K562 (cell line): ENCODE results near the gene THUMPD1. TPM values are rescaled to one million over a fixed set of nuclear protein-coding genes. Genes with fewer than 3 reads are reported as not detected.

Experiments used
- ARID1B ChIP-seq: fragments of 450-650 bp; IDR thresholded peaks from 2 replicates; pipeline ENCODE4 v1.6.1; 2016; ENCODE audit warnings: antibody characterized with exemption, mild to moderate bottlenecking, inconsistent platforms
- BRF2 ChIP-seq: IDR thresholded peaks from 3 replicates; pipeline ENCODE4 v1.6.1; 2011; ENCODE audit warnings: borderline replicate concordance, mild to moderate bottlenecking; ENCODE audit not compliant: insufficient read length, insufficient read depth
- CREB3 ChIP-seq: fragments of 450-650 bp; conservative IDR thresholded peaks from 2 replicates; pipeline ENCODE4 v1.6.1; 2016; ENCODE audit warnings: missing genetic modification characterization, low read depth, mild to moderate bottlenecking, missing compliant biosample characterization, moderate library complexity
- ETV1 ChIP-seq: fragments of 450-650 bp; conservative IDR thresholded peaks from 2 replicates; pipeline ENCODE4 v1.6.1; 2016; ENCODE audit warnings: missing genetic modification characterization, control low read depth, low read depth, missing compliant biosample characterization
- ETV6 ChIP-seq, 3 experiments: fragments of 150-350 bp in 1 of 3; sonication (generic) in 1 of 3; formaldehyde crosslinking in 1 of 3; IDR thresholded peaks; 2 replicates each; pipeline versions ENCODE4 v1.6.1 to v1.8.0; 2014 to 2022; ENCODE audit warnings: borderline replicate concordance in 2 of 3, low read depth in 2 of 3, antibody characterized with exemption in 1 of 3, low read length in 1 of 3, mild to moderate bottlenecking in 1 of 3, missing genetic modification reagents in 1 of 3
- KLF6 ChIP-seq: fragments of 250-450 bp; sonication (Bioruptor Pico); IDR thresholded peaks from 2 replicates; pipeline ENCODE4 v1.4.0; 2020; ENCODE audit warnings: mild to moderate bottlenecking, moderate library complexity, borderline replicate concordance
- NFRKB ChIP-seq: fragments of 450-650 bp; IDR thresholded peaks from 2 replicates; pipeline ENCODE4 v1.6.1; 2016; ENCODE audit warnings: low read depth
- NR2F6 ChIP-seq: fragments of 450-650 bp; formaldehyde crosslinking; IDR thresholded peaks from 2 replicates; pipeline ENCODE4 v1.4.0; 2020; ENCODE audit warnings: mild to moderate bottlenecking
- POLR2AphosphoS5 ChIP-seq: IDR thresholded peaks from 2 replicates; pipeline ENCODE4 v1.6.1; 2011; ENCODE audit warnings: mild to moderate bottlenecking, low read depth, low read length, moderate library complexity; ENCODE audit not compliant: control insufficient read depth, insufficient read depth
- RB1 ChIP-seq: fragments of 450-650 bp; IDR thresholded peaks from 2 replicates; pipeline ENCODE4 v1.6.1; 2017; ENCODE audit warnings: low read depth, mild to moderate bottlenecking
- RUNX1 ChIP-seq: sonication (generic); IDR thresholded peaks from 2 replicates; pipeline ENCODE4 v1.6.1; 2016; ENCODE audit warnings: antibody characterized with exemption, low read depth
- TBL1XR1 ChIP-seq, 2 experiments: IDR thresholded peaks; 2 replicates each; pipeline ENCODE4 v1.6.1; 2012; ENCODE audit warnings: improper control_type of control experiment in 2 of 2, low read length in 2 of 2, mild to moderate bottlenecking in 1 of 2
- VEZF1 ChIP-seq: fragments of 200-800 bp; sonication (Bioruptor generic); IDR thresholded peaks from 2 replicates; pipeline ENCODE4 v1.6.1; 2017; ENCODE audit warnings: missing genetic modification characterization, missing compliant biosample characterization
- ZBTB11 ChIP-seq, 3 experiments: fragments of 200-800 bp in 1 of 3; fragments of 250-450 bp in 1 of 3; fragments of 450-650 bp in 1 of 3; sonication (Bioruptor Pico) in 1 of 3; sonication (Bioruptor generic) in 1 of 3; formaldehyde crosslinking in 1 of 3; IDR thresholded peaks; 2 replicates each; pipeline versions ENCODE4 v1.6.1 to v1.8.0; 2016 to 2022; ENCODE audit warnings: mild to moderate bottlenecking in 2 of 3, missing genetic modification characterization in 2 of 3, missing compliant biosample characterization in 1 of 3, moderate library complexity in 1 of 3
- ZNF584 ChIP-seq: fragments of 200-800 bp; sonication (Bioruptor generic); IDR thresholded peaks from 2 replicates; pipeline ENCODE4 v1.6.1; 2016; ENCODE audit warnings: low read depth, mild to moderate bottlenecking, missing genetic modification characterization, missing compliant biosample characterization
- polyA plus RNA-seq, 8 experiments: library from polyadenylated mRNA; depleted of rRNA in 4 of 8; stranded (reverse) in 5 of 8; unstranded in 3 of 8; fragments of >200 nt; fragmentation: Nextera tagmentation in 2 of 8; fragmentation: Illumina TruSeq in 1 of 8; extraction: Ambion mirVana in 2 of 8; extraction: Trizol in 1 of 8; gene quantifications; 2 replicates each; pipeline versions ENCODE4 v1.2.1 to v1.2.3, GENCODE V29; 2011 to 2014; ENCODE audit warnings: inconsistent platforms in 1 of 8, missing spikeins in 1 of 8
- total RNA-seq, 7 experiments: library from RNA; depleted of rRNA in 6 of 7; stranded (reverse); fragments of >200 nt in 6 of 7; fragmentation: Illumina TruSeq in 2 of 7; extraction: Trizol in 2 of 7; gene quantifications; 2 replicates each; pipeline versions ENCODE4 v1.2.1 to v1.2.3, GENCODE V29; 2011 to 2021; ENCODE audit warnings: low replicate concordance in 1 of 7
- TF ChIP-seq, protein P1 (sequence below): fragments of 450-650 bp; IDR thresholded peaks from 2 replicates; pipeline ENCODE4 v1.6.1; 2016; ENCODE audit warnings: low read depth, mild to moderate bottlenecking, moderate library complexity

Gene THUMPD1
- total and polyA plus RNA-seq, 9 of the 15 experiments (the other 6 are each of a cell fraction or from before 2014, with no cell fraction given), result 37.8 to 101 (median 56.8) TPM

- TF ChIP-seq ZBTB11 (CRISPR knock-in tag; IDR thresholded peaks at IDR 0.05) (peak in 1 of 3 experiments; percentile 43; a peak in 1 of 6 replicates), NFRKB (peak; percentile 79), ZNF584 (CRISPR knock-in tag) (0 out of 2 replicates have a peak, but pooled peaks have one; percentile 56), CREB3 (tag) (no peak), RUNX1 (0 out of 2 replicates have a peak, but pooled peaks have one; percentile 54), VEZF1 (CRISPR knock-in tag) (peak; percentile 42), NR2F6 (CRISPR knock-in tag) (no peak), BRF2 (no peak), TBL1XR1 (IDR thresholded peaks at IDR 0.05; ENCODE audit: low read length in 2 of 2) (peak in 1 of 2 experiments; percentile 93; a peak in 2 of 4 replicates), ETV1 (tag) (peak; percentile 87), KLF6 (peak; percentile 9; the same call in 1 of the 2 replicates), POLR2AphosphoS5 (0 out of 2 replicates have a peak, but pooled peaks have one; percentile 59), ARID1B (peak; percentile 94), ETV6 (IDR thresholded peaks at IDR 0.05; ENCODE audit: borderline replicate concordance in 1 of 2, low read depth in 2 of 2, low read length in 1 of 2) (peak in 1 of 2 experiments; percentile 40; a peak in 1 of 4 replicates), ETV6 (CRISPR knock-in tag; IDR thresholded peaks at IDR 0.05; ENCODE audit: borderline replicate concordance) (no peak), RB1 (no peak)
- TF ChIP-seq, protein P1, sequence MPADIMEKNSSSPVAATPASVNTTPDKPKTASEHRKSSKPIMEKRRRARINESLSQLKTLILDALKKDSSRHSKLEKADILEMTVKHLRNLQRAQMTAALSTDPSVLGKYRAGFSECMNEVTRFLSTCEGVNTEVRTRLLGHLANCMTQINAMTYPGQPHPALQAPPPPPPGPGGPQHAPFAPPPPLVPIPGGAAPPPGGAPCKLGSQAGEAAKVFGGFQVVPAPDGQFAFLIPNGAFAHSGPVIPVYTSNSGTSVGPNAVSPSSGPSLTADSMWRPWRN, result peak; percentile 41; the same call in 1 of the 2 replicates
Observed at GRCh38 chr16:20744922-20745440, 3.4 kb upstream of the THUMPD1 start (continued).
